ENCODE data around the gene UBTF. TPM values are rescaled to one million over a fixed set of nuclear protein-coding genes. Genes with fewer than 3 reads are reported as not detected.

UBTF gene
- total RNA-seq, 1 donor from 2014 or later: 97.6 TPM

DNA sequence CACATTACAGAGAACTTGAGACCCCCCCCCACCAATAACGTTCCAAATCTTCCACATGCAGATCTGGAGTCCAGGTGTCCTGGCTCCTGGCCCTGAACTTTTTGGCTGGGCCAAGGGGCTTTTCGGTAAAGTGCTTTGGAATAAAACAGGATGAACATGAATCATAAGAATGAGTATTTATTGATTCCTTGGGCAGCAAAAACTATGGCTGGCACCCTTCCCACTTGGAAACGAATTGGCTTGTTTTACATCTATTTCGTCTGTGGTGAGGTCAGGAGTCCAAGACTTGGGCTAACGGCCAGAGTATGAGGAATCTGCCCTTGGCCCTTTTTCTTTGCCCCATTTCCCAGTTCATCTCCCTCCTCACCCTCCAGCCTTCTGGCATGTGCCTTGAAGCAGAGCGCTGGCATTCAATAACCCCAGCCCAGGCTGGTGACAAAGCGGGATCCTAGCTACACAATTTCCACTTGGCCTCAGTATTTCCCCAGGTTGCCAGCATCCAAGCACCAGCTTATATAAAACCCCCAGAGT is 4.1 kb upstream of the UBTF start:
- peaks cover 13% of the 10 kb centered on the region for H3K9me3 Mint-ChIP-seq (ENCODE audit: unreplicated experiment)
- DNase-seq: no peak
- peaks cover 13% of the 10 kb centered on the region for H3K27me3 Mint-ChIP-seq (ENCODE audit: unreplicated experiment)
- TF ChIP-seq, protein P1, sequence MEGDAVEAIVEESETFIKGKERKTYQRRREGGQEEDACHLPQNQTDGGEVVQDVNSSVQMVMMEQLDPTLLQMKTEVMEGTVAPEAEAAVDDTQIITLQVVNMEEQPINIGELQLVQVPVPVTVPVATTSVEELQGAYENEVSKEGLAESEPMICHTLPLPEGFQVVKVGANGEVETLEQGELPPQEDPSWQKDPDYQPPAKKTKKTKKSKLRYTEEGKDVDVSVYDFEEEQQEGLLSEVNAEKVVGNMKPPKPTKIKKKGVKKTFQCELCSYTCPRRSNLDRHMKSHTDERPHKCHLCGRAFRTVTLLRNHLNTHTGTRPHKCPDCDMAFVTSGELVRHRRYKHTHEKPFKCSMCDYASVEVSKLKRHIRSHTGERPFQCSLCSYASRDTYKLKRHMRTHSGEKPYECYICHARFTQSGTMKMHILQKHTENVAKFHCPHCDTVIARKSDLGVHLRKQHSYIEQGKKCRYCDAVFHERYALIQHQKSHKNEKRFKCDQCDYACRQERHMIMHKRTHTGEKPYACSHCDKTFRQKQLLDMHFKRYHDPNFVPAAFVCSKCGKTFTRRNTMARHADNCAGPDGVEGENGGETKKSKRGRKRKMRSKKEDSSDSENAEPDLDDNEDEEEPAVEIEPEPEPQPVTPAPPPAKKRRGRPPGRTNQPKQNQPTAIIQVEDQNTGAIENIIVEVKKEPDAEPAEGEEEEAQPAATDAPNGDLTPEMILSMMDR (IDR thresholded peaks at IDR 0.05; ENCODE audit: partially characterized antibody, unreplicated experiment): no peak
- no peaks in the 10 kb centered on the region for H3K36me3 Mint-ChIP-seq (ENCODE audit: unreplicated experiment)
- H3K27ac Mint-ChIP-seq (ENCODE audit: unreplicated experiment): no peak overlapping the region
- H3K4me1 Mint-ChIP-seq (ENCODE audit: low read depth, unreplicated experiment): peaks cover 14% of the 10 kb centered on the region
- peak overlapping the region; percentile 18 for H3K4me3 Mint-ChIP-seq (ENCODE audit: unreplicated experiment)

DNA sequence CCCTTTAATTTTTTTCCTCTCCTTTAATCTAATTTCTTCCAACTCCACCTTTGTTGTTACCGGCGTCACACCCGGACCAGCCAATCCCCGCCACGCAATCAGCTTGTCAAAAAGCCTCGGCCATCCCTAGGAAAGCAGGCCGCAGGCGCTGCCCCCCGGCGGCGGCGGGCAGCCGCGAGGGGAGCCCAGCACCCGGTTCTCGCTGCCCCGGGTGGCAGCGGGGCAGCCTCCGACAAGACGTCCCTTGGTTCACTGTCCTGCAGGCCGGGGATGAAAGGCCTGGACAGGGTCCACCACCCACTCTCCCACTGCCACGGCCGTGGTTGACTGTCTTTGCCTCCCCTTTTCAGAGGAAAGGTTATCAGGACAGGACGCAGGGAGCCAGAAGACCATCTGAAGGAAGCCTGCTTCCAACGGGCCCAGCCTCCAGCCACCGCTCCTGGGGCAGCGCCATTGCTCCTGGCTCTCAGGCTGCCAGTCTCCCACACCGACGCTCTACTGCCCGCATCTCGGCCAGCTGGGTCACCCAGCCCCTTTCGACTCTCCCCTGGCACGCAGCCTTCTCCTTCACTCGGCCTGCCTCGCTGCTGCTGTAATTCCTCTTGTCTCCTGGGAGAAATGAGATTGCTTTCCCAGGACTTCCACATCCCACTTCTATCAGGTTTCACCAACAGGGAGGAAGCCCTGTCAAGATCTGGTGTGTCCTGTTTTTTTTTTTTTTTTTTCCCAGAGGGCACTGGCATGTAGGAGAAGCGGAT is 2.8 kb upstream of the UBTF start:
- TF ChIP-seq, protein P1 (IDR thresholded peaks at IDR 0.05; ENCODE audit: partially characterized antibody, unreplicated experiment): no peak
- peaks cover 17% of the 10 kb centered on the region for H3K9me3 Mint-ChIP-seq (ENCODE audit: unreplicated experiment)
- no peaks in the 10 kb centered on the region for H3K36me3 Mint-ChIP-seq (ENCODE audit: unreplicated experiment)
- H3K27me3 Mint-ChIP-seq (ENCODE audit: unreplicated experiment): peaks cover 13% of the 10 kb centered on the region
- DNase-seq: peak; percentile 72
- peak overlapping the region; percentile 96 for H3K27ac Mint-ChIP-seq (ENCODE audit: unreplicated experiment)
- H3K4me1 Mint-ChIP-seq (ENCODE audit: low read depth, unreplicated experiment): peaks cover 17% of the 10 kb centered on the region
- peak overlapping the region; percentile 94 for H3K4me3 Mint-ChIP-seq (ENCODE audit: unreplicated experiment)

DNA sequence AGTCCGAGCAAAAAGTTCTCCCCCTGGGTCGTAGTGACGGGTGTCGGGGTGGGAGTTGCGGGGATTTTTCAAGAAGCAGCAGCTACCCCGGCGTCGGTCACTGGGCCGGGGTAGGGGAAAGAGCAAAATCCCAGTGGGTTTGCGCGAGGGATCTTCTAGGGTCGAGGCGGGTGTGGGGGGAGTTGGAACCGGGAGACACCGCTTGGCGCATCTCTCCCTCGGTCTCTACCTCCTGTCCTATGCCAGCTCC is 2.3 kb upstream of the UBTF start:
- H3K36me3 Mint-ChIP-seq (ENCODE audit: unreplicated experiment): no peaks in the 10 kb centered on the region
- H3K27ac Mint-ChIP-seq (ENCODE audit: unreplicated experiment): peak overlapping the region; percentile 96
- peaks cover 17% of the 10 kb centered on the region for H3K9me3 Mint-ChIP-seq (ENCODE audit: unreplicated experiment)
- TF ChIP-seq, protein P1 (IDR thresholded peaks at IDR 0.05; ENCODE audit: partially characterized antibody, unreplicated experiment): no peak
- DNase-seq: no peak
- peaks cover 18% of the 10 kb centered on the region for H3K4me1 Mint-ChIP-seq (ENCODE audit: low read depth, unreplicated experiment)
- peaks cover 16% of the 10 kb centered on the region for H3K27me3 Mint-ChIP-seq (ENCODE audit: unreplicated experiment)
- peak overlapping the region; percentile 94 for H3K4me3 Mint-ChIP-seq (ENCODE audit: unreplicated experiment)

DNA sequence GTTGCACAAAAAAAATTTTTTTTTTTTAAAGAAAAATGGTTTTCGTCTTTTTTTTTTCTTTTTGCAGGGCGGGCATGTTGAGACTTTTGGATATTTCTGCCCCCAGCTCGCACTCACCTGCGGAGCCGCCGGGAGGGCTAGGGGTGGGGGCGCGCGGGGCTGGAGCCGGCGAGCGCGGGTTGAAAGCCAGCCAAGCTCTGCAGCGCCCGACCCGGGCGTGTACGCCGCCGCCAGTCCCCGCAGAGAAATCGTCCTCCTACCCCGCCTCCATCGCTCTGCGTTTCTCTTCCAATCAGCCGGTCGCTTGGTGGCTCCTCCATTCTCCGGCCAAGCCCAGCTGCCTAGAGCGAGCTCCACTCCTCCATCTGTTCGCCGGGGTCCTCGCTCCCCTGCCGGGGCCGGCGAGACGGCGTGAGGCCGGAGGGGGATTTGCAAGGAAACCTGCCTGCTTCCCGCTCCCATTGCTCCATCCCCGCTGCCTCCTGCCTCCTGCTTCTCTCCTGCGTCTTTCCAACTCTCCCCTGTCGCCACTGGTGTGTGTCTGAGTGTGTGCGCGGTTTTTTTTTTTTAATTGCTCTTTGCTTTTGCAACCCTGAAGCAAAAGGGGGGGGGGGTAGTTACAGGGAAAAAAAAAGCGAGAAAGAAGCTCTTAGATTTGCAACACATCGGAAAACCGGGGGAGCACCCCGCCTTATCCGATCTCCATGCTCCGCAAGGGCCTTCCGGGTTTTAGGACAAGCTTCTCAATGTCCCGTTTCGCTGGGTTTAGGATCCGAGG is 1.8 kb upstream of the UBTF start:
- Mint-ChIP-seq H3K27ac (ENCODE audit: unreplicated experiment) (peak overlapping the region; percentile 96), H3K4me3 (ENCODE audit: unreplicated experiment) (peak overlapping the region; percentile 94)
- DNase-seq: peak; percentile 92

More for the DNA sequence above, 1.8 kb upstream of the UBTF start:
- Mint-ChIP-seq H3K4me1 (ENCODE audit: low read depth, unreplicated experiment) (peaks cover 20% of the 10 kb centered on the region), H3K9me3 (ENCODE audit: unreplicated experiment) (peaks cover 21% of the 10 kb centered on the region), H3K27me3 (ENCODE audit: unreplicated experiment) (peaks cover 18% of the 10 kb centered on the region), H3K36me3 (ENCODE audit: unreplicated experiment) (no peaks in the 10 kb centered on the region)
- TF ChIP-seq, protein P1 (IDR thresholded peaks at IDR 0.05; ENCODE audit: partially characterized antibody, unreplicated experiment): no peak
